Measurements from ENCODE around the gene KRTAP12-4. TPM values are rescaled to one million over a fixed set of nuclear protein-coding genes. Genes with fewer than 3 reads are reported as not detected.

KRTAP12-4 gene
- total RNA-seq, 4 donors from 2014 or later: not detected

DNA sequence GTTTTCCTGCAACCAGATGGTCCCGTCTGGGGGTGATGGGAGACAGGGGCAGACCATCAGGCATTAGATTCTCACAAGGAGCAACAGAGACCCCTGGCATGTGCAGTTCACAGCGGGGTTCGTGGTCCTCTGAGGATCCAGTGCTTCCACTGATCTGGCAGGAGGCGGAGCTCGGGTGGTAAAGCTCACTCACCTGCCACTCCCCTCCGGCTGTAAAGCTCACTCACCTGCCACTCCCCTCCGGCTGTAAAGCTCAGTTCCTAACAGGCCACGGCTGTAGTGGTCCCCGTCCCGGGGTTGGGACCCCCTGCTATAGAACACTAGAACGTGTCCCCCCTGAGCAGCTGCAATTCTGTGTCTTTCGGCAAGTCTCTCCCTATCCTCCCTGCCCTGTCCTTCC lies 47.1 kb upstream of the KRTAP12-4 start:
- TF ChIP-seq CTCF (IDR thresholded peaks at IDR 0.05): no peak
- TF ChIP-seq POLR2A (IDR thresholded peaks at IDR 0.05): no peak
- H3K27ac ChIP-seq: no peak overlapping the region
- no peaks in the 10 kb centered on the region for H3K4me1 ChIP-seq
- no peak overlapping the region for H3K4me3 ChIP-seq
- peaks cover 0 to 13% of the 10 kb centered on the region in 2 donors for H3K27me3 ChIP-seq
- DNase-seq: no peak
- no peaks in the 10 kb centered on the region for H3K9me3 ChIP-seq
- intact Hi-C loops (cut with DNase I; ENCODE audit: low total_unique reads): no loop called here
- no peaks in the 10 kb centered on the region for H3K36me3 ChIP-seq

DNA sequence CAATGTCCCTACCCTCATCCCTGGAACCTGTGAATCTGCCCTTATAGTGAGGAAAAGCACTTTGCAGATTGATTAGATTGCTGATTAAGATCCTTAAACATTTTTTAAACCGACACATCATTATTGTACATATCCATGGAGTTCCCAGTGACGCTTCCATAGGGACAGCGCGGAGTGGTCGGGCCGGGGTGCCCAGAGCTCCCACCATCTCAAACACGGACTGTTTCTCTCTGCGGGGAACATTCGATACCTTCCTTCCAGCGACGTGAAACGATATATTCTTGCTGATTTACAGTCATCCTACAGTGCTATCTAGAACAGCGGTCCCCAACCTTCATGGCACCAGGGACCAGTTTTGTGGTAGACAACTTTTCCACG lies 46.6 kb upstream of the KRTAP12-4 start:
- H3K4me1 ChIP-seq: no peaks in the 10 kb centered on the region
- H3K27me3 ChIP-seq: peaks cover 0 to 8% of the 10 kb centered on the region in 2 donors
- intact Hi-C loops (cut with DNase I; ENCODE audit: low total_unique reads): no loop called here
- H3K36me3 ChIP-seq: no peaks in the 10 kb centered on the region
- no peak for TF ChIP-seq CTCF (IDR thresholded peaks at IDR 0.05)
- no peak for TF ChIP-seq POLR2A (IDR thresholded peaks at IDR 0.05)
- no peaks in the 10 kb centered on the region for H3K9me3 ChIP-seq
- DNase-seq: no peak
- no peak overlapping the region for H3K27ac ChIP-seq
- no peak overlapping the region for H3K4me3 ChIP-seq

GRCh38 chr21:44700101-44701022 lies 45.9 kb upstream of the KRTAP12-4 start:
- H3K9me3 ChIP-seq: no peaks in the 10 kb centered on the region
- H3K27me3 ChIP-seq: peaks cover 0 to 7% of the 10 kb centered on the region in 2 donors
- no peak overlapping the region for H3K27ac ChIP-seq
- intact Hi-C loops (cut with DNase I; ENCODE audit: low total_unique reads): no loop called here
- no peak overlapping the region for H3K4me3 ChIP-seq
- no peaks in the 10 kb centered on the region for H3K36me3 ChIP-seq
- no peak for DNase-seq
- TF ChIP-seq CTCF (IDR thresholded peaks at IDR 0.05) (no peak), POLR2A (IDR thresholded peaks at IDR 0.05) (no peak)
- H3K4me1 ChIP-seq: no peaks in the 10 kb centered on the region

GRCh38 chr21:44699502-44700001 lies 45.1 kb upstream of the KRTAP12-4 start:
- no peak for DNase-seq
- Histone ChIP-seq H3K4me1 (no peaks in the 10 kb centered on the region), H3K27ac (no peak overlapping the region), H3K4me3 (no peak overlapping the region), H3K27me3 (peaks cover 0 to 7% of the 10 kb centered on the region in 2 donors), H3K36me3 (no peaks in the 10 kb centered on the region), H3K9me3 (no peaks in the 10 kb centered on the region)
- TF ChIP-seq CTCF (IDR thresholded peaks at IDR 0.05): no peak
- no peak for TF ChIP-seq POLR2A (IDR thresholded peaks at IDR 0.05)
- intact Hi-C loops (cut with DNase I; ENCODE audit: low total_unique reads): no loop called here

Measured in uterus (tissue), 4 donors.